IMR-90 (cell line): Measurements from ENCODE around the gene PARD3. TPM values are rescaled to one million over a fixed set of nuclear protein-coding genes. Genes with fewer than 3 reads are reported as not detected.

Experiments
- ATAC-seq: fragments of 200-7000 bp; cut with Tn5 transposase; 2 replicates; pipeline ENCODE4 v1.9.1; 2020; ENCODE audit warnings: low read depth, mild to moderate bottlenecking, moderate library complexity
- BruUV-seq: library from RNA; stranded (reverse); fragments of 400-500 nt; replicated peaks from 2 replicates; lab custom pipeline; 2021; lab: Mats Ljungman, UMichigan
- CTCF ChIA-PET: fragments of 300-600 bp; formaldehyde crosslinking; extraction: SDS; loops from one replicate; lab custom pipeline; 2021; ENCODE audit warnings: antibody characterized with exemption; lab: Yijun Ruan, JAX
- POLR2A ChIA-PET: fragments of 300-600 bp; sonication (Branson Sonifier 250); formaldehyde crosslinking; loops from one replicate; lab custom pipeline; 2022; ENCODE audit warnings: antibody characterized with exemption; ENCODE audit not compliant: unreplicated experiment; lab: Charles Lee
- DNase-seq: peaks from one replicate; pipeline ENCODE4 v3.0.0; 2013
- H2AFZ ChIP-seq: replicated peaks from 2 replicates; pipeline ENCODE3; 2013; ENCODE audit warnings: low read length, mild to moderate bottlenecking; ENCODE audit not compliant: poor library complexity
- H2AK5ac ChIP-seq: 2 replicates; pipeline ENCODE4 v1.6.1; 2013; ENCODE audit warnings: low read depth, low read length, inconsistent platforms
- H2AK9ac ChIP-seq: replicated peaks from 2 replicates; pipeline ENCODE3; 2013; ENCODE audit warnings: mild to moderate bottlenecking, low read depth, low read length, moderate library complexity; ENCODE audit not compliant: poor library complexity
- H2BK120ac ChIP-seq: 2 replicates; pipeline ENCODE4 v1.6.1; 2013; ENCODE audit warnings: low read depth, low read length, inconsistent platforms
- H2BK15ac ChIP-seq: 3 replicates; pipeline ENCODE4 v1.6.1; 2013; ENCODE audit warnings: low read depth, low read length, inconsistent platforms
- H2BK20ac ChIP-seq: 2 replicates; pipeline ENCODE4 v1.6.1; 2013; ENCODE audit warnings: low read depth, mild to moderate bottlenecking, inconsistent platforms, low read length, moderate library complexity
- H2BK5ac ChIP-seq: 2 replicates; pipeline ENCODE4 v1.6.1; 2013; ENCODE audit warnings: mild to moderate bottlenecking, low read depth, low read length, inconsistent platforms; ENCODE audit not compliant: poor library complexity, severe bottlenecking
- H3K14ac ChIP-seq: replicated peaks from 2 replicates; pipeline ENCODE4 v1.6.1; 2013; ENCODE audit warnings: low read depth, low read length, inconsistent platforms
- H3K18ac ChIP-seq: 2 replicates; pipeline ENCODE4 v1.6.1; 2013; ENCODE audit warnings: low read depth, low read length, control low read depth
- H3K23ac ChIP-seq: 2 replicates; pipeline ENCODE4 v1.6.1; 2013; ENCODE audit warnings: low read depth, low read length, inconsistent platforms
- H3K27ac ChIP-seq: 2 replicates; pipeline ENCODE4 v1.5.1; 2013; ENCODE audit warnings: mild to moderate bottlenecking, control low read depth, low read length; ENCODE audit not compliant: insufficient read depth
- H3K27me3 ChIP-seq: 2 replicates; pipeline ENCODE4 v1.6.1; 2013; ENCODE audit warnings: low read length; ENCODE audit not compliant: control insufficient read depth, insufficient read depth
- H3K36me3 ChIP-seq: 2 replicates; pipeline ENCODE4 v1.6.1; 2013; ENCODE audit warnings: low read length, mixed read lengths; ENCODE audit not compliant: control insufficient read depth, insufficient read depth
- H3K4ac ChIP-seq: 2 replicates; pipeline ENCODE4 v1.6.1; 2013; ENCODE audit warnings: low read depth, low read length, inconsistent platforms
- H3K4me1 ChIP-seq: 2 replicates; pipeline ENCODE4 v1.6.1; 2013; ENCODE audit warnings: low read length, mixed read lengths; ENCODE audit not compliant: control insufficient read depth, insufficient read depth
- H3K4me2 ChIP-seq: 2 replicates; pipeline ENCODE4 v1.6.1; 2013; ENCODE audit warnings: low read depth, mild to moderate bottlenecking, control low read depth, low read length, moderate library complexity
- H3K4me3 ChIP-seq: 2 replicates; pipeline ENCODE4 v1.5.1; 2013; ENCODE audit warnings: low read depth, mild to moderate bottlenecking, control low read depth, low read length, moderate library complexity; ENCODE audit not compliant: insufficient read depth
- H3K56ac ChIP-seq: 2 replicates; pipeline ENCODE4 v1.6.1; 2013; ENCODE audit warnings: low read length, inconsistent platforms; ENCODE audit not compliant: insufficient read depth; ENCODE audit errors: extremely low read depth
- H3K79me1 ChIP-seq, 2 experiments: 2 replicates each; pipeline ENCODE4 v1.6.1; 2013; ENCODE audit warnings: low read length in 2 of 2, inconsistent platforms in 1 of 2, low read depth in 1 of 2
- H3K9ac ChIP-seq: 2 replicates; pipeline ENCODE4 v1.6.1; 2013; ENCODE audit warnings: low read depth, low read length, control low read depth
- H3K9me1 ChIP-seq: 2 replicates; pipeline ENCODE4 v1.6.1; 2013; ENCODE audit warnings: low read length, inconsistent platforms; ENCODE audit not compliant: insufficient read depth
- H3K9me3 ChIP-seq: 2 replicates; pipeline ENCODE4 v1.6.1; 2013; ENCODE audit warnings: low read length; ENCODE audit not compliant: control insufficient read depth, insufficient read depth
- H4K20me1 ChIP-seq: 2 replicates; pipeline ENCODE4 v1.6.1; 2013; ENCODE audit warnings: low read length, inconsistent platforms; ENCODE audit not compliant: insufficient read depth
- H4K5ac ChIP-seq: 2 replicates; pipeline ENCODE4 v1.6.1; 2013; ENCODE audit warnings: mild to moderate bottlenecking, low read depth, low read length, control low read depth
- H4K8ac ChIP-seq, 2 experiments: 2 replicates each; pipeline ENCODE4 v1.6.1; 2013; ENCODE audit warnings: low read depth in 2 of 2, low read length in 2 of 2, control low read depth in 1 of 2, inconsistent platforms in 1 of 2
- H4K91ac ChIP-seq: 2 replicates; pipeline ENCODE4 v1.6.1; 2013; ENCODE audit warnings: low read depth, low read length, inconsistent platforms; ENCODE audit not compliant: insufficient read depth
- ELK1 ChIP-seq: fragments of 150-350 bp; IDR thresholded peaks from 2 replicates; pipeline ENCODE4 v1.6.1; 2016; ENCODE audit warnings: low read depth, mild to moderate bottlenecking, low read length, moderate library complexity, borderline replicate concordance
- MAFK ChIP-seq: IDR thresholded peaks from 2 replicates; pipeline ENCODE4 v1.6.1; 2012; ENCODE audit warnings: low read depth, low read length, improper control_type of control experiment
- WGBS, 2 experiments: methylation state at CpG; one replicate each; pipeline versions ENCODE4 v1.1.5 to v1.1.7; 2013; ENCODE audit warnings: missing lambda C conversion rate in 2 of 2; ENCODE audit not compliant: insufficient read length in 1 of 2; ENCODE audit errors: extremely low coverage in 2 of 2; 5-methylcytosine and 5-hydroxymethylcytosine counted together
- dilution Hi-C: fragments of 300-500 bp; cut with HindIII; formaldehyde crosslinking; loops from one replicate; pipeline ENCODE4 v1.14.3; 2018; ENCODE audit warnings: low sequenced_read_pairs; ENCODE audit not compliant: unreplicated experiment
- in situ Hi-C: fragments of 300-500 bp; cut with MboI; formaldehyde crosslinking; loops from 3 replicates; pipeline ENCODE4 v1.14.3; 2019; ENCODE audit warnings: low sequenced_read_pairs, inconsistent platforms, mixed read lengths
- intact Hi-C: fragments of 100-400 bp; cut with micrococcal nuclease; formaldehyde crosslinking; loops from 2 replicates; pipeline ENCODE4 v1.10.0; 2022
- polyA plus RNA-seq, 3 experiments: library from polyadenylated mRNA; depleted of rRNA; stranded (reverse); fragments of >200 nt; gene quantifications; 2 replicates each; pipeline ENCODE4 v1.2.3, GENCODE V29; 2012; ENCODE audit warnings: low replicate concordance in 1 of 3
- total RNA-seq: library from RNA; depleted of rRNA; stranded (reverse); fragments of >200 nt; gene quantifications from 2 replicates; pipeline ENCODE4 v1.2.3, GENCODE V29; 2012

PARD3 gene
- total and polyA plus RNA-seq, 2 of the 4 experiments (the other 2 are of a cell fraction), result 14.6 to 37.5 TPM

- H2AK9ac ChIP-seq, result no peak overlapping the region
- intact Hi-C loops, result no loop called here
- in situ Hi-C loops, result no loop called here
- H3K79me1 ChIP-seq, result peaks cover 5 to 17% of the 10 kb centered on the region in 2 experiments; a peak in 2 of 4 replicates
- ChIA-PET CTCF (no interaction called here), POLR2A (no interaction called here)
- TF ChIP-seq MAFK (peak; percentile 51; the same call in 1 of the 2 replicates), ELK1 (no peak)
- H4K91ac ChIP-seq, result no peak overlapping the region
- H2BK120ac ChIP-seq, result no peak overlapping the region
- H4K8ac ChIP-seq, result no peak overlapping the region; a peak in 1 of 4 replicates
- no peak overlapping the region for H4K5ac ChIP-seq
- no peak overlapping the region for H3K4me2 ChIP-seq
- H3K9me3 ChIP-seq, result no peaks in the 10 kb centered on the region
- 0 out of 2 replicates have a peak, but pooled peaks cover 3% of the 10 kb centered on the region for H4K20me1 ChIP-seq
- dilution Hi-C loops, result no loop called here
- no peaks in the 10 kb centered on the region for H3K27me3 ChIP-seq
- ATAC-seq (no peak), DNase-seq (peak; percentile 63)
- no peaks in the 10 kb centered on the region for H3K36me3 ChIP-seq
- H2BK15ac ChIP-seq, result no peak overlapping the region
- no peak overlapping the region for H2AK5ac ChIP-seq
- no peak overlapping the region for H3K4ac ChIP-seq
- no peak overlapping the region for H2BK5ac ChIP-seq
- WGBS, 2 experiments, result 14% methylated on average over 1 of the region's 3 CpGs; no CpG with 5 or more reads in 1 of the 2 experiments
- peaks cover 12% of the 10 kb centered on the region; the same call in 1 of the 2 replicates for H3K4me1 ChIP-seq
- H3K9ac ChIP-seq, result no peak overlapping the region
- no peak overlapping the region for H3K4me3 ChIP-seq
- no peak overlapping the region for H3K23ac ChIP-seq
- H3K56ac ChIP-seq, result no peak overlapping the region
- no peak overlapping the region for H3K18ac ChIP-seq
- H2AFZ ChIP-seq, result no peak overlapping the region
- no peak overlapping the region for H2BK20ac ChIP-seq
- peaks cover 11% of the 10 kb centered on the region for H3K9me1 ChIP-seq
- BruUV-seq, result no TSS peak
- H3K27ac ChIP-seq, result no peak overlapping the region
- no peak overlapping the region for H3K14ac ChIP-seq
Measured at GRCh38 chr10:34580643-34581042, 234.5 kb downstream of the PARD3 start.
